ENCODE measurements around the gene PIGU. TPM values are rescaled to one million over a fixed set of nuclear protein-coding genes. Genes with fewer than 3 reads are reported as not detected.

The PIGU gene
- polyA plus RNA-seq, 1 experiment: 35.2 TPM

GRCh38 chr20:34535301-34535840 lies 141.5 kb downstream of the PIGU start:
- no peaks in the 10 kb centered on the region for H3K27me3 ChIP-seq (ENCODE audit: control insufficient read depth, insufficient read depth, low read length)
- peaks cover 51% of the 10 kb centered on the region for H3K36me3 ChIP-seq (ENCODE audit: control insufficient read depth, insufficient read depth, low read length)
- TF ChIP-seq, protein P1, sequence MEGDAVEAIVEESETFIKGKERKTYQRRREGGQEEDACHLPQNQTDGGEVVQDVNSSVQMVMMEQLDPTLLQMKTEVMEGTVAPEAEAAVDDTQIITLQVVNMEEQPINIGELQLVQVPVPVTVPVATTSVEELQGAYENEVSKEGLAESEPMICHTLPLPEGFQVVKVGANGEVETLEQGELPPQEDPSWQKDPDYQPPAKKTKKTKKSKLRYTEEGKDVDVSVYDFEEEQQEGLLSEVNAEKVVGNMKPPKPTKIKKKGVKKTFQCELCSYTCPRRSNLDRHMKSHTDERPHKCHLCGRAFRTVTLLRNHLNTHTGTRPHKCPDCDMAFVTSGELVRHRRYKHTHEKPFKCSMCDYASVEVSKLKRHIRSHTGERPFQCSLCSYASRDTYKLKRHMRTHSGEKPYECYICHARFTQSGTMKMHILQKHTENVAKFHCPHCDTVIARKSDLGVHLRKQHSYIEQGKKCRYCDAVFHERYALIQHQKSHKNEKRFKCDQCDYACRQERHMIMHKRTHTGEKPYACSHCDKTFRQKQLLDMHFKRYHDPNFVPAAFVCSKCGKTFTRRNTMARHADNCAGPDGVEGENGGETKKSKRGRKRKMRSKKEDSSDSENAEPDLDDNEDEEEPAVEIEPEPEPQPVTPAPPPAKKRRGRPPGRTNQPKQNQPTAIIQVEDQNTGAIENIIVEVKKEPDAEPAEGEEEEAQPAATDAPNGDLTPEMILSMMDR (IDR thresholded peaks at IDR 0.05; ENCODE audit: insufficient read depth, low read depth, low read length): no peak
- no peak overlapping the region for H3K4me3 ChIP-seq (ENCODE audit: low read depth, low read length)
- POLR2A ChIA-PET: no interaction called here
- DNase-seq (ENCODE audit: low read depth): no peak
- CTCF ChIA-PET: interaction anchor here (0.9 kb wide), 1 partner anchor 224 kb away, joined by 4 read pairs; no protein-coding TSS in a partner anchor

DNA sequence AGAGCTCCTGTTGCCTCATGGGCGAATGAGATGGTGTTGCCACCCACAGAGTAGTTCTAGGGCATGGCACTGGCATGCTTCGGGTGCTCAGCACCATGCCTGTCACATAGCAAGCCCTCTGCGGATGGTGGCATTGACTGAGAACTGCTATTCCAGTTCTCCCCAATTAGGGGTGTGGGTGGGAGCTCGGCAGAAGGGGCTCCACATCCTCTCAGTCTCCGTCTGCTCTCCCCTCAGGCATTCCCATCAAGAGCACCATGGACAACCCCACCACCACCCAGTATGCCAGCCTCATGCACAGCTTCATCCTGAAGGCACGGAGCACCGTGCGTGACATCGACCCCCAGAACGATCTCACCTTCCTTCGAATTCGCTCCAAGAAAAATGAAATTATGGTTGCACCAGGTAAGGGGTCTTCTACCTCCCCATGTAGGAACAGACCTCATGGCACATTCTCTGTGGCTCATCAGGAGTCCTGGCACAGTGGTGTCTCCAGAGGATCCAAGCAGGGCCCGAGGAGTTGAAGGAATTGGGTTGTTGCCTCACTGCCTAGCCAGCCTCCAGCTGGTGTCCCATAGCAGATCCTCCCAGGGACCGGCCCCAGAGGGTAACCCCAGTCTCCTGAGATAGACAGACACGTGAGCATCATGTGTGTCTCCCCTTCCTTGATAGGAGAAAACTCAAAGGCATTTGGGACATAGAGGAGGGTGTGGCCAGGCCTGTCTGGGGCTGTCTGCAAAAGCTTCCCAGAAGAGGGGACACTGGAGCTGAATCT lies 142.3 kb downstream of the PIGU start:
- Histone ChIP-seq H3K36me3 (ENCODE audit: control insufficient read depth, insufficient read depth, low read length) (peaks cover 52% of the 10 kb centered on the region), H3K27me3 (ENCODE audit: control insufficient read depth, insufficient read depth, low read length) (no peaks in the 10 kb centered on the region), H3K4me3 (ENCODE audit: low read depth, low read length) (no peak overlapping the region)
- no peak for DNase-seq (ENCODE audit: low read depth)
- ChIA-PET CTCF (interaction anchor here (0.7 to 1.0 kb wide), 4 partner anchors 10 to 408 kb away, joined by 3 to 4 read pairs (median 4); no protein-coding TSS in a partner anchor), POLR2A (no interaction called here)
- TF ChIP-seq, protein P1 (IDR thresholded peaks at IDR 0.05; ENCODE audit: insufficient read depth, low read depth, low read length): no peak

DNA sequence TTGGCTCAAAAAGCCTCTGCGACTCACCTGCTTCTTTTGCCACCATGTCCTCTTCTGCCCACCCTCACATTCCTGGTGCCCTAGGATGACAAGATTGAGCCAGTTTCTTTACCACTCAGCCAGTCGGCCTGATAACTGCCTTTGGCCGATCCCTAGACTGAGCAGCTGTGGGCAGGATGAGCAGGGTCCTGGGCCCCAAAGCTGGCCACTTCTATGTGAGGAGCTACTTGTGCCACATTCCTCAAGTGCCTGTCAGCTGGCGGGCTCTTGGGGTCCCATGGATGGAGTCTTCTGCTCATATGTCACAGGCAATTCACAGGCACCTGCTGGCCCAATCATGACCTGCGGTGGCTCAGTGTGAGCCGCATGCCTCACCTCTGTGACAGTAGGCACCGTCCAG lies 144.1 kb downstream of the PIGU start:
- TF ChIP-seq, protein P1 (IDR thresholded peaks at IDR 0.05; ENCODE audit: insufficient read depth, low read depth, low read length): no peak
- no peak overlapping the region for H3K4me3 ChIP-seq (ENCODE audit: low read depth, low read length)
- no peaks in the 10 kb centered on the region for H3K27me3 ChIP-seq (ENCODE audit: control insufficient read depth, insufficient read depth, low read length)
- H3K36me3 ChIP-seq (ENCODE audit: control insufficient read depth, insufficient read depth, low read length): peaks cover 54% of the 10 kb centered on the region
- CTCF ChIA-PET: interaction anchor here (1.1 kb wide), 1 partner anchor 15 kb away, joined by 3 read pairs; no protein-coding TSS in a partner anchor
- POLR2A ChIA-PET: interaction anchor here (0.5 kb wide), 1 partner anchor 177 kb away, joined by 3 read pairs; no protein-coding TSS in a partner anchor
- DNase-seq (ENCODE audit: low read depth): no peak

- ChIA-PET CTCF (interaction anchor here (1.6 to 3.0 kb wide), 2 partner anchors 12 to 221 kb away, joined by 3 to 12 read pairs; no protein-coding TSS in a partner anchor), POLR2A (interaction anchor here (0.5 kb wide), 1 partner anchor 178 kb away, joined by 3 read pairs; no protein-coding TSS in a partner anchor)
- H3K4me3 ChIP-seq (ENCODE audit: low read depth, low read length): no peak overlapping the region
- H3K36me3 ChIP-seq (ENCODE audit: control insufficient read depth, insufficient read depth, low read length): peaks cover 54% of the 10 kb centered on the region
- no peaks in the 10 kb centered on the region for H3K27me3 ChIP-seq (ENCODE audit: control insufficient read depth, insufficient read depth, low read length)
- TF ChIP-seq, protein P1 (IDR thresholded peaks at IDR 0.05; ENCODE audit: insufficient read depth, low read depth, low read length): no peak
- DNase-seq (ENCODE audit: low read depth): no peak
These were observed 144.6 kb downstream of the PIGU start for GRCh38 chr20:34532320-34532719.

- TF ChIP-seq, protein P1 (IDR thresholded peaks at IDR 0.05; ENCODE audit: insufficient read depth, low read depth, low read length): no peak
- CTCF ChIA-PET: interaction anchor here (1.1 to 3.0 kb wide), 4 partner anchors 13 to 341 kb away, joined by 3 to 12 read pairs (median 4); no protein-coding TSS in a partner anchor
- POLR2A ChIA-PET: no interaction called here
- H3K36me3 ChIP-seq (ENCODE audit: control insufficient read depth, insufficient read depth, low read length): peaks cover 53% of the 10 kb centered on the region
- no peak overlapping the region for H3K4me3 ChIP-seq (ENCODE audit: low read depth, low read length)
- DNase-seq (ENCODE audit: low read depth): no peak
- no peaks in the 10 kb centered on the region for H3K27me3 ChIP-seq (ENCODE audit: control insufficient read depth, insufficient read depth, low read length)
These were observed 145.2 kb downstream of the PIGU start for GRCh38 chr20:34531608-34532265.
